ENCODE measurements around the gene ACADM. TPM values are rescaled to one million over a fixed set of nuclear protein-coding genes. Genes with fewer than 3 reads are reported as not detected.
"Not testable (repeated sequence)": the region's sequence is repeated elsewhere in the genome, so short reads cannot be mapped to it uniquely, and the experiment has no call there.

The ACADM gene
- total RNA-seq, 2 experiments from 2014 or later = 39.2 to 52.8 TPM

- Mint-ChIP-seq H3K36me3 (peaks cover 5% of the 10 kb centered on the region), H3K27me3 (no peaks in the 10 kb centered on the region), H3K4me3 (peak overlapping the region; percentile 99), H3K9me3 (ENCODE audit: low read depth) (no peaks in the 10 kb centered on the region), H3K4me1 (peaks cover 27% of the 10 kb centered on the region), H3K27ac (peak overlapping the region; percentile 36)
- CTCF ChIA-PET = interaction anchor here (2.1 kb wide), 1 partner anchor 61 kb away, joined by 6 read pairs; no protein-coding TSS in a partner anchor
- no peak for DNase-seq
- ATAC-seq = no peak
Measured at GRCh38 chr1:75722966-75723365, 1.5 kb upstream of the ACADM start.

- Mint-ChIP-seq H3K27ac (peak overlapping the region; percentile 95), H3K4me1 (peaks cover 28% of the 10 kb centered on the region), H3K9me3 (ENCODE audit: low read depth) (no peaks in the 10 kb centered on the region), H3K36me3 (peaks cover 6% of the 10 kb centered on the region), H3K4me3 (peak overlapping the region; percentile 99), H3K27me3 (no peaks in the 10 kb centered on the region)
- peak; percentile 79 for ATAC-seq
- CTCF ChIA-PET = no interaction called here
- DNase-seq = peak; percentile 82
Measured at GRCh38 chr1:75723989-75724471, 479 bp upstream of the ACADM start.

DNA sequence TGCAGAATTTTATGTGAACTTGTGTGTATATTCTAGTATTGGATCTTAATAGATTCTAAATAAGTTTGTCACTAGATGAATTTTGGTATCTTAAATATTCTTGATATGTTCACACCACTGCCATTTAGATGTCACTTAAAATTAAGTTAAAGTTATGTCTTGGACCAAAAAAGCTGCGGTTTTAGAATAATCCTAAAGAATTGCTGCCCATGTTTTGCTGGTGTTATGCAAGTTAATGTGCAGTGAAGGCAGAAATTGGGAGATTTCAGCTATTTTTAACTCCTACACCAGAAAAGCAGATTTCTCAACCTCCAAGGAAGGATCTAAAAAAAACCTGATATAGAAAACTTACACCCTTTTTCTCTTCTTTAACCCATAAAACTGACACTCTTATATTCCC lies 757 bp downstream of the ACADM start:
- Mint-ChIP-seq H3K27me3 (no peaks in the 10 kb centered on the region), H3K27ac (peak overlapping the region; percentile 95), H3K4me3 (peak overlapping the region; percentile 99), H3K36me3 (peaks cover 9% of the 10 kb centered on the region), H3K9me3 (ENCODE audit: low read depth) (no peaks in the 10 kb centered on the region), H3K4me1 (peaks cover 30% of the 10 kb centered on the region)
- DNase-seq = no peak
- CTCF ChIA-PET = no interaction called here
- ATAC-seq = no peak

DNA sequence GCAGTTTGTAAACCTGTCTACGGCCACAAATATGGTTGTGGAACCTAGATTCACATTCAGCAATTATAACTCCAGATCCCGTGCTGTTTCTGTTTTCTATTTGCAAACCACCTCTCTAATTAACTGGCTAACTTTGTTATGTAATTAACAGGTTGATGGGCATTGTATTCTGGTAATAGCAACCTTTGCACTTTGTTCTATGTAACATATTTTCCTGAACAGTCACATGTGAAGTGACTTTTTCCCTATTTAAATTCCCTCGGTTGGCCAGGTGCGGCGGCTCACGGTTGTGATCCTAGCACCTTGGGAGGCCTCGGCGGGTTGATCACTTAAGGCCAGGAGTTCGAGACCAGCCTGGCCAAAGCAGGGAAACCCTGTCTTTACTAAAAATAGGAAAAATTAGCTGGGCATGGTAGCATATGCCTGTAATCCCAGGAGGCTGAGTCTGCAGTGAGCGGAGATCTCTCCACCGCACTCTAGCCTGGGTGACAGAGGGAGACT lies 1.4 kb downstream of the ACADM start:
- no peaks in the 10 kb centered on the region for H3K27me3 Mint-ChIP-seq
- no peaks in the 10 kb centered on the region for H3K9me3 Mint-ChIP-seq (ENCODE audit: low read depth)
- peak overlapping the region; percentile 99 for H3K4me3 Mint-ChIP-seq
- peaks cover 9% of the 10 kb centered on the region for H3K36me3 Mint-ChIP-seq
- ATAC-seq (no peak), DNase-seq (no peak)
- H3K4me1 Mint-ChIP-seq = peaks cover 30% of the 10 kb centered on the region
- CTCF ChIA-PET = interaction anchor here (0.6 kb wide), 1 partner anchor 941 kb away, joined by 4 read pairs; no protein-coding TSS in a partner anchor
- H3K27ac Mint-ChIP-seq = peak overlapping the region; percentile 95

DNA sequence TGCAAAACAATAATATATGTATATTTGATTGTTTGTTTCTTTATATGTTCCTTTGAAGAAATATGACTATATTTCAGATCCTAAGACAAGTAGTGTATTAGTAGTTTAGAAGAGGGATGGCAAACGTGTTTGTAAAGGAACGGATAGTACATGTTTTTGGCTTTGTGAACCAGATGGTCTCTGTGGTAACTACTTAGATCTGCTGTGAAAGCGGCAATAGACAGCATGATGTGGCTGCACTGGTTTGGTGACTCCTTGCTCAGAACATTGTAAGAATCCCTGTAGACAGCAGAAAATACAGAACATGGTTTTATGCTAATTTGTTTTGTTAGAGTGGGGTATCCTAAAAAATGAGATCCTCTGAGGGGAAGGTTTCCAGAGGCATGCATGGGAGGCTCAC lies 3.1 kb downstream of the ACADM start:
- Mint-ChIP-seq H3K36me3 (peaks cover 16% of the 10 kb centered on the region), H3K27me3 (no peaks in the 10 kb centered on the region), H3K9me3 (ENCODE audit: low read depth) (no peaks in the 10 kb centered on the region), H3K4me3 (no peak overlapping the region), H3K27ac (no peak overlapping the region), H3K4me1 (peaks cover 31% of the 10 kb centered on the region)
- CTCF ChIA-PET = no interaction called here
- ATAC-seq (no peak), DNase-seq (no peak)

- ATAC-seq = no peak
- peaks cover 34% of the 10 kb centered on the region for H3K36me3 Mint-ChIP-seq
- CTCF ChIA-PET = no interaction called here
- no peaks in the 10 kb centered on the region for H3K27me3 Mint-ChIP-seq
- DNase-seq = no peak
- no peaks in the 10 kb centered on the region for H3K9me3 Mint-ChIP-seq (ENCODE audit: low read depth)
- H3K27ac Mint-ChIP-seq = no peak overlapping the region
- no peak overlapping the region for H3K4me3 Mint-ChIP-seq
- peaks cover 25% of the 10 kb centered on the region for H3K4me1 Mint-ChIP-seq
Measured at GRCh38 chr1:75730432-75730831, 5.9 kb downstream of the ACADM start.

- Mint-ChIP-seq H3K27ac (no peak overlapping the region), H3K9me3 (ENCODE audit: low read depth) (no peaks in the 10 kb centered on the region), H3K4me3 (no peak overlapping the region), H3K4me1 (peaks cover 13% of the 10 kb centered on the region), H3K36me3 (peaks cover 39% of the 10 kb centered on the region), H3K27me3 (no peaks in the 10 kb centered on the region)
- ATAC-seq (no peak), DNase-seq (no peak)
- CTCF ChIA-PET = no interaction called here
Measured at GRCh38 chr1:75731881-75732280, 7.4 kb downstream of the ACADM start.

- DNase-seq (no peak), ATAC-seq (no peak)
- H3K4me1 Mint-ChIP-seq = peaks cover 7% of the 10 kb centered on the region
- peaks cover 38% of the 10 kb centered on the region for H3K36me3 Mint-ChIP-seq
- H3K27me3 Mint-ChIP-seq = no peaks in the 10 kb centered on the region
- no peak overlapping the region for H3K27ac Mint-ChIP-seq
- CTCF ChIA-PET = no interaction called here
- no peak overlapping the region for H3K4me3 Mint-ChIP-seq
- H3K9me3 Mint-ChIP-seq (ENCODE audit: low read depth) = no peaks in the 10 kb centered on the region
Measured at GRCh38 chr1:75732703-75733102, 8.2 kb downstream of the ACADM start.

DNA sequence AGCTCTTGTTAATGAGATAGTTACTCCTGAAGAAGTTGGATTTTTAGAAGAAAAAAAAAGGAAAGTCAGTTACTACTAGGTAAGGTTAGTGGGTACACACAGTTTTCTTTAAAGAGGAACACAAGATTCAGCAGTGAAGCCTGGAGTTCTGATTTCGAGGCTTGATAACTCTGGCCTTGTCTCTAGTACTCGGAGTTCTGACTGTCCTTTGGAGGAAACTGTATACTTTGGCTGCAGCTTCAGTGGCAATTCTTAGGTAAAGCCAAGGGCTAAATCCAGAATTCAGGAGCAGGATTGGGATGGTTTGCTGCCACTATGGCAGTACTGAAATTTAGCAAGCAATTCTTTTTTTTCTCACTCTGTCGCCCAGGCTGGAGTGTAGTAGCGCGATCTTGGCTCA lies 9.2 kb downstream of the ACADM start:
- H3K4me1 Mint-ChIP-seq = peaks cover 5% of the 10 kb centered on the region
- CTCF ChIA-PET = no interaction called here
- no peak overlapping the region for H3K4me3 Mint-ChIP-seq
- ATAC-seq (no peak), DNase-seq (no peak)
- H3K36me3 Mint-ChIP-seq = peaks cover 38% of the 10 kb centered on the region
- H3K27ac Mint-ChIP-seq = no peak overlapping the region
- no peaks in the 10 kb centered on the region for H3K9me3 Mint-ChIP-seq (ENCODE audit: low read depth)
- no peaks in the 10 kb centered on the region for H3K27me3 Mint-ChIP-seq

GRCh38 chr1:75736016-75736415 lies 11.5 kb downstream of the ACADM start:
- CTCF ChIA-PET = no interaction called here
- Mint-ChIP-seq H3K27me3 (no peaks in the 10 kb centered on the region), H3K9me3 (ENCODE audit: low read depth) (no peaks in the 10 kb centered on the region), H3K4me1 (peaks cover 2% of the 10 kb centered on the region), H3K27ac (no peak overlapping the region), H3K4me3 (no peak overlapping the region), H3K36me3 (peaks cover 44% of the 10 kb centered on the region)
- ATAC-seq (no peak), DNase-seq (no peak)

DNA sequence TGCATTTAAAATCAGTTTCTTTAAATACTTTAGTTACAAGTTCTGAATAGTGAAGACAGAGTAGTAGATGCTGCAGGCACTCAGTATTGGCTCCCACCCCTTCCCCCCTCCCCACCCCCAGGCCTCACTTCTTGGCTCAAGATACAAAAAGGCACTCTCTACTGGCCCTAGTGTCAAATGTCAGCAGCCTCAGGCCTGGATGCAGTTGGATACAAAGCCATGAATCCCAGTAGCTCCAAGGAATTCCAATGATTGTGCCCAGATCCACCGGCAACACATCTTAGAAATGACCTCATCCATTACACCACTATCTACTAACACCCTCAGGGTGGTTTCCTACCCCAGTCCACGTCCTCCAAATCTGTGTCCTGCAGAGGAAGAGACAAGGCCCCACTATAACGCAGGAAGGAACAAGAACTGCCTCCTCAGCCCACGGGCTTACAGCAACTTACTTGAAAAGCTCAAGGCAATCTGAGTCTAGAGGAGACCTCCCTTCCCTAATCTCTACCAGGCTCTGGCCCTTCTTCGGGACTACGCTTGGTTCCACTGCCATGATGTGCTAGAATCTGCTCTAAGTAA lies 17.6 kb downstream of the ACADM start:
- ATAC-seq (no peak), DNase-seq (no peak)
- peaks cover 32% of the 10 kb centered on the region for H3K36me3 Mint-ChIP-seq
- no peak overlapping the region for H3K4me3 Mint-ChIP-seq
- H3K9me3 Mint-ChIP-seq (ENCODE audit: low read depth) = no peaks in the 10 kb centered on the region
- no peak overlapping the region for H3K27ac Mint-ChIP-seq
- no peaks in the 10 kb centered on the region for H3K27me3 Mint-ChIP-seq
- H3K4me1 Mint-ChIP-seq = peaks cover 4% of the 10 kb centered on the region
- CTCF ChIA-PET = no interaction called here

- CTCF ChIA-PET = no interaction called here
- no peaks in the 10 kb centered on the region for H3K27me3 Mint-ChIP-seq
- H3K4me1 Mint-ChIP-seq = peaks cover 4% of the 10 kb centered on the region
- H3K9me3 Mint-ChIP-seq (ENCODE audit: low read depth) = no peaks in the 10 kb centered on the region
- ATAC-seq (no peak), DNase-seq (no peak)
- H3K4me3 Mint-ChIP-seq = no peak overlapping the region
- peaks cover 27% of the 10 kb centered on the region for H3K36me3 Mint-ChIP-seq
- H3K27ac Mint-ChIP-seq = no peak overlapping the region
Measured at GRCh38 chr1:75745276-75745675, 20.8 kb downstream of the ACADM start.

- ATAC-seq; H3K4me1 Mint-ChIP-seq; H3K4me3 Mint-ChIP-seq; CTCF ChIA-PET; H3K9me3 Mint-ChIP-seq (ENCODE audit: low read depth); H3K27me3 Mint-ChIP-seq; DNase-seq; H3K27ac Mint-ChIP-seq: not testable (repeated sequence)
- peaks cover 67% of the 10 kb centered on the region for H3K36me3 Mint-ChIP-seq
Measured at GRCh38 chr1:75757210-75757609, 32.7 kb downstream of the ACADM start.

- H3K4me3 Mint-ChIP-seq; CTCF ChIA-PET; DNase-seq; H3K4me1 Mint-ChIP-seq; ATAC-seq; H3K27ac Mint-ChIP-seq; H3K27me3 Mint-ChIP-seq; H3K9me3 Mint-ChIP-seq (ENCODE audit: low read depth): not testable (repeated sequence)
- peaks cover 57% of the 10 kb centered on the region for H3K36me3 Mint-ChIP-seq
Measured at GRCh38 chr1:75758543-75758942, 34.0 kb downstream of the ACADM start.
